GM04504 (cell line): ENCODE results near the gene SH2B2.
"Not testable (repeated sequence)": the region's sequence is repeated elsewhere in the genome, so short reads cannot be mapped to it uniquely, and the experiment has no call there.

Source experiments
- DNase-seq: peaks from one replicate; pipeline ENCODE4 v3.0.0-alpha.2; 2012; ENCODE audit warnings: low read depth

The SH2B2 gene

GRCh38 chr7:102287111-102287980 lies 678 bp downstream of the SH2B2 start:
- no peak for DNase-seq

DNA sequence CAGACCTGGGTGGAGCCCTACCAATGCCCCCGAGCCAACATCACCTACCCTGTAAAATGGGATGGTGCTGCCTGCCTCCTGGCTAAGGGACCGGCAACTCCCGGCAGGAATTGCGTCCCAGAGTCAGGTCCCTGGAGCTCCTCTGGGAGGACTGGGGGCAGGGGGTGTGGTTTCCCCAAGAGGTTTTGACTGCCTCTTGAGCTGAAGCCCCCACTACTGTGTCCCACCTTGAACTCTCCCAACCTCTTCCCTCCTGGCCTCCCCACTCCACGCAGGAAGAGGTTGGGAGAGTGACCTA lies 1.3 kb downstream of the SH2B2 start:
- no peak for DNase-seq

DNA sequence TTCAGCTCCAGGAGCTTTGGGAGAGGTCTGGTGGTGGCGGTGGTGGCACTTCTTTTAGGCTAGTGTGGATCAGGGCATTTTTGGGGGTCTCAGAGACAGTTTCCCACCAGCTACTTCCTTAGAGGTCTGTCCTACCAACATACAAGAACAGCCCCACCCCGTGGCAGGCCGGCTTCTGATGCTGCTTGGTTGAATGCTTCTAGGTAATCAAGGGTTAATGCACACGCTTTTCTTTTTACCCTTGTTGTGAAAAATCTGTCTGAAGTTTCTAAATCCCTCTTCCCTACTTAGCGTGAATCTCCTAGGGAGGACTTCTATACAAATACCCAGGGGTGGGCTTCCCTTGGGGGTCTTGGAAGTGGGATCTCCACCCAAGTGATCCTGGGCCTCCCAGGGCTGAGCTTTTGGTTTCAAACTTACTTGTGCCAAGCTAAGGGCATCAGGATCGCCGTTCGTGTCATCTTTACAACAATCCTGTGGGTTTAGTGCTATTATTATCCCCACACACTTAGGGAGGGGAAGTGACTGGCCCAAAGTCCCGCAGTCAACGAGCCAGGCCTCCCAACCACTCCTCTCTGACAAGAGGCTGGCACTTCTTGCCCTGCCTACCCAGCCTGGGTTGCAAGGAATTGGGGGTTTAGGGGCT lies 1.7 kb downstream of the SH2B2 start:
- DNase-seq, result no peak

DNA sequence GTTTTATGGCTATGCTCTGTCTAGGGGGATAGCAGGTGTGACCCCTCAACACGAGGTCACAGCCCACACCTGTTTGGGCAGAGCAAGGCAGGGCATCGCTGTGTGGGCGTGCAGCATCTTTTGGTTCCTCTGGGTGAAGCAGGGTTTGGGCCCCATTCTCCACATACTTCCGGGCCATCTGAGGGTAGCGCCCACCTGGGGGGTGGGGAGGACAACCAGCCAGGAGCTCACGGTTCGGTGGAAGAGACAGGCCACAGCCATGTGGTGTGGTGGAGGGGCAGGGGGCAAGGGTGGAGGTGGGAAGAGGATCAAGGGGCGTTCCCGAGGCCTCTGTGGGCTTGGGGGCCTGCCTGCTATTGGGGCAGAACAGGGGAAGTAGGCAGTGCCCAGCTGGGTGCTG lies 2.4 kb downstream of the SH2B2 start:
- no peak for DNase-seq

GRCh38 chr7:102291056-102291915 lies 4.6 kb downstream of the SH2B2 start:
- DNase-seq, result no peak

DNA sequence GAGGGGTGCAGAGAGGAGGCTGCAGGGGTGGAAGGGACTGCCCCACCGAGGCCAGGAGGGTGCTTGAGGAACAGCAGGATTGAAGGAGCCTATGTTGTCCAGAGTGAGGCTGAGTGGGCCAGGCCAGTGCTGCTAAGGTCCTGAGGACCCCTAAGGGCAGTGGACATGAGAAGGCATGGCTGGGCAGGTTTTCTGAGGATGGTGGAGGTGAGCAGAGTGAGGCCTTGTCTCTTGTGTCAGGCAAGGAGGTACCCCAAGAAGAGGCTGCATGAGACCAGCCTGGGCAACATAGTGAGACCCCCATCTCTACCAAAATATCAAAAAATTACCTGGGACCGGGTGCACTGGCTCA lies 5.2 kb downstream of the SH2B2 start:
- no peak for DNase-seq

GRCh38 chr7:102292813-102293798 lies 6.4 kb downstream of the SH2B2 start:
- no peak for DNase-seq

GRCh38 chr7:102294589-102294988 lies 7.9 kb downstream of the SH2B2 start:
- DNase-seq, result no peak

DNA sequence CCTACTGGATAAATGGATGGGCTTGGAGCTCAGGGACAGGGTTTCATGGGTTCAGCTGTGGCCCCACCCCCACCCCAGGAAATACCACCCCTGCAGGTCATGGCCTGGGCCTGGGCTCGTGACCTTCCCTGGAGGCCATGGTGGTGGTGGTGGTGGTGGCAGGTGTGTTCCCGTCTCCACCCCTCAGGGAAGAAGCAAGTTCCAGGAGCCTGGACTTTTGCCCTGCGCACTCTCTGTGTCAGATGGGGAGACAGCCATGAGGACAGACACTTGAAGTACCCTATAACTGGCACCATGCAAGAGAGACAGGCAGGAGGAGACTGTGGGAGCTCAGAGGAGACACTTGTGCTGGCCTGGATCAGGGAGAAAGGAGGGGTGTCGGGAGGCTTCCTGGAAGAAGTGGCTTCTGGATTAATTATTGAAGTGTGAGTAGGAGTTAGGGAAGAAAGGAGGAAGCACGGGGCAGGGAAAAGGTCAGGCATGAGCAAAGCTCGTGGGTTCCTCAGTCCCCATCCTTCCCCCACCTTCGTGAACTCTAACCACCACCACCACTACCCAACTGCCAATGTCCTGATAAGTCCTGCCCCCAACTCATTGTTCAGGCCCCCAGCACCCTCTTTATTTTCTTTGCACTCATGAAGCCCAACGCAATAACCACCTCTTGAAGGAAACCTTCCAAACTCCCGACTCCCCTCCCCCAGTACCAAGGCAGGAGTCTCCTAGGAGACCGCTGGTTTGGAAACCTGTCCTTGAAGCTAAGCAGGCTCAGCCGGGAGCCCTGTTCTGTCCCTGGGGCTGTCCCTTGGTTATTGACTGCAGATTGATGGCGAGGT lies 8.9 kb downstream of the SH2B2 start:
- no peak for DNase-seq

DNA sequence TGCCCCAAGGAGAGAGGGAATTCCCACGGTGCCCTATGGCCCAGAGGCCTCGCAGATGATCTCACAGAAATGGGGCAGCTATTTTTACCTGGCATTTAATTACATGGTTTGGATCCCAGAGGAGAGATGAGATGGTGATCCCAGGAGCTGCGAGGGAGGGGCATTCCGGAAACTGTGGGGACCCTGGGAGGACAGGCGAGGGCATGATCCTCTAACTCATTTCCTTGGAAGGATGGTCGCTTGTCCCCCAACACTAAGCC lies 9.4 kb downstream of the SH2B2 start:
- DNase-seq, result no peak

- DNase-seq, result no peak
These were observed 9.8 kb downstream of the SH2B2 start for GRCh38 chr7:102296514-102296913.

DNA sequence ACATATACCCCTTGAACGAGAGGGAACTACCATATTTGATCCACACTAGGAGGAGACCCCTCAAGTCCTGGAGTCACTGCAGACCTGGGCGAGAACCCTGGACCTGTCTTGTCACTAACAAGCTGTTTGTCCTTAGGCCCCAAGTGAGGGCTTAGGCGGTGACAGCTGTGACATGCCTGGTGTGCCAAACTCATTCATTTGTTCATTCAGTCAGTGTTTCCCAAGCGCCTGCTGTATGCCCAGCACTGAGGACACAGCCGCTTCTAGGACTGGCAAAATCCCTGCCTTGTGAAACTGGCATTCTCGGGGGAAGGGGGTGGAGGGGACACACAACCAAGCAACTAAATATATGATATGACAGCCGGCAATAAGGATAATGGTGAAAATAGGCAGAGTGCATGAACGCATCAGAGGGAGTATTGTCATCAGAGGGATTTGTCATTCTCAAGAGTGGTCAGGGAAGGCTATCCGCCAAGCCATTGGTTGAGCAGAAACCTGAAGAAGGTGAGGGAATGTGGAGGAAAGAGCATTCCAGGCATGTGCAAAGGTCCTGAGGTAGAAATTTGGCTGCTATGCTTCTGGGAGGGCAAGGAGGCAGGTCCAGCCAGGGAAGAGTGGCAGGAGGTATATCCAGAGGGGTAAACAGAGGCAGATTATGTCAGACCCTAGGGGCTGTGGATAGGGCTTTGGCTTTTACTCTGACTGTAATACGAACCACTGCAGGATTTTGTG lies 11.0 kb downstream of the SH2B2 start:
- no peak for DNase-seq

DNA sequence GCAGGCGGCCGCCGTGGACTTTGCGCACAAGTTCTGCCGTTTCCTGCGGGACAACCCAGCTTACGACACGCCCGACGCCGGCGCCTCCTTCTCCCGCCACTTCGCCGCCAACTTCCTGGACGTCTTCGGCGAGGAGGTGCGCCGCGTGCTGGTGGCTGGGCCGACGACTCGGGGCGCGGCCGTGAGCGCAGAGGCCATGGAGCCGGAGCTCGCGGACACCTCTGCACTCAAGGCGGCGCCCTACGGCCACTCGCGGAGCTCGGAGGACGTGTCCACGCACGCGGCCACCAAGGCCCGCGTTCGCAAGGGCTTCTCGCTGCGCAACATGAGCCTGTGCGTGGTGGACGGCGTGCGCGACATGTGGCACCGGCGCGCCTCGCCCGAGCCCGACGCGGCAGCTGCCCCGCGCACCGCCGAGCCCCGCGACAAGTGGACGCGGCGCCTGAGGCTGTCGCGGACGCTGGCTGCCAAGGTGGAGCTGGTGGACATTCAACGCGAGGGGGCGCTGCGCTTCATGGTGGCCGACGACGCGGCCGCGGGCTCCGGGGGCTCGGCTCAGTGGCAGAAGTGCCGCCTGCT lies 14.1 kb downstream of the SH2B2 start:
- no peak for DNase-seq

- not testable (repeated sequence) for DNase-seq
These were observed 14.7 kb downstream of the SH2B2 start for GRCh38 chr7:102301367-102301766.

DNA sequence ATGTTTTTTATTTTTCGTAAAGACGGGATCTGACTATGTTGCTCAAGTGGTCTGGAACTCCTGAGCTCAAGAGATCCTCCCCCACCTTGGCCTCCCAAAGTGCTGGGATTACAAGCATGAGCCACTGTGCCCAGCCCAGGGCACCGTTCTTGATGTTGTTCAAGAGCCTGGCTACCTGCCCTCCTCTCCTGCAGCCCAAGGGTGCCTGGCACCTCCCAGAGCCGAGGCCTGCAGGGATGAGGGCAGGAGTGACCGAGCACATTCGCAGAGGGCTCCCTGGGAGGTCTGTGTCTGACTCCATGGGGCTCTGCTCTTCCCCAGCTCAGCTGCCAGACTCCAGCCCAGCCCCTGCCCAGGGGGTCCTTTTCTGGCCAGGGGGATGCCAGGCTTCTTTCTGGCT lies 15.4 kb downstream of the SH2B2 start:
- no peak for DNase-seq

DNA sequence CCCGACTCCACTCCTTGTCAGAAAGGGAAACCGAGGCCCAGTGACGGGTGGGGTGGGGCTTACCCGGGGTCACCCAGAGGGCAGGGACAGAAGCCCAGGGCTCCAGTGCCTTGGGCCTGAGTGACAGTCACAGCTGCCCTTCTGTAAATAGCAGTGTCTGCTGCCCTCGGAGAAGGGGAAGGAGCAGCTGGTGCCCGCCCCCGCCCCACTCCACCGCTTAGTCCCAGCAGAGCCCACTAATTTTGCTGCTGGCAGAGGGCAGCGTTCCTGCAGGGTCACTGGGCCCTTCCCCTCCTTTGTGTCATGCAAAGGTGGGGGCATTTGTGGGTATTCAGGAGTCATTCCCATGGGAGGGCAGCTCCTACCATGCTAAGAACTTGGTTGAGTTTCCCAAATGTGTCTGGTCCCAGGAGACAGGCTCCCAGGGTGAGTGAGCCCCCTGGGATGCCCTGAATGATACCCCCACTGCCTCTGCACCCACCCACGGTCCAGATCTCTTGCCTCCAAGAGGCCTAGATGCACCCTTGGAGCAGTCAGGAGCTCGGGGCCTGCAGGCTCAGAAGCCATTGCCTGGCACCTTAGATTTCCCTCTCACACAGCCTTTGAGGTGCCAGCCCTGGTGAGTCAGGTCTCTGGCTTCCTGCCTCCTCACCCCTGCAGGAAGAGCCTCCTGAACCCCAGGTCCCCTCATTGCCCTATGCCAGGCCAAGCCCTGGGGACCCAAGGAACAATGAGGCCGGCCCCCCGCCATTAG lies 17.2 kb downstream of the SH2B2 start:
- DNase-seq, result no peak

DNA sequence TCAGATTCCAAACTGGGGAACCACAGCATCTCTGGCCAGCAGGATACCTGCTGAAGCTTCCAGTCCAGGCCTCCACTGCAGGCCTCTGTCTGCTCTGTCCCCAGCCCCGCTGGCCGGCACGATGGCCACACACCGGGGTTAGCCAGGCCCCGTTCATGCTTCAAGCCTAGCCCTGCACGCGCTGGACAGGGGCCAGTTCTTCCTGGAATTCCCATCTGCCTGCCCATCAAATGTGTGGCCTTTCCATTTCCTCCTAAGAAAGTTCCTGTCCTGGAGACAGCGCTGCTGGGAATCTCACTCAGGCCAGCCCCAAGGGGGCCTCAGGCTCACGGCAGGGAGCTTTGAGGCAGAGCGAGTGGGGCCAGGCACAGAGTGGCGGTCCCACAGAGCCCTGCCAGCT lies 18.0 kb downstream of the SH2B2 start:
- no peak for DNase-seq

DNA sequence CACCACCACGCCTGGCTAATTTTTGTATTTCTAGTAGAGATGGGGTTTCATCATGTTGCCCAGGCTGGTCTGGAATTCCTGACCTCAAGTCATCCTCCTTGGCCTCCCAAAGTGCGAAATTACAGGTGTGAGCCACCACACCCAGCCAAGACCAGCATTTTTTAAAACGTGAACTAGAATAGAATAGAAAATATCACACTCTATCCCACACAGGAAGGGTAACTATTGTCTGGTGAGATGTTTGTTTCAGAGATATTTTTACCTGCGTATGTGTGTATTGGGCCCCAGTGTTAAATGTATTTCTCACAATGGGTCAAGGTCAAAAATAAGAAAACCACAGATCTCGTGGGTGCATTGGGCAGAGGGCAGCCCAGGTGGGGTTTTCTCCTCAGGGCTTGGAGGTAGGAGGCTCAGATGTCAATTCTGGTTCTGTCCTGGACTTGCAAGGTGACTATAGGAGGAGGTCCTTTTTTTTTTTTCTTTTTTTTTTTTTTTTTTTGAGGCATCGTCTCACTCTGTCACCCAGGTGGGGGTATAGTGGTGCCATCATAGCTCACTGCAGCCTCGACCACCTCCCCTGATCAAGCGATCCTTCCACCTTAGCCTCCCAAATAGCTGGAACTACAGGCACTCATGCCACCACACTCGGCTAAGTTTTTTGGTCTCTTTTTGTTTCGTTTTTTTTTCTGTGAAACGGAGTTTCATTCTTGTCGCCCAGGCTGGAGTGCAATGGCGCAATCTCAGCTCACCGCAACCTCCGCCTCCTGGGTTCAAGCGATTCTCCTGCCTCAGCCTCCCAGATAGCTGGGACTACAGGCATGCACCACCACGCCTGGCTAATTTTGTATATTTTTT lies 19.0 kb downstream of the SH2B2 start:
- no peak for DNase-seq
